SK-N-MC (cell line): ENCODE results near the gene MYOM3.

ENCODE experiments used
- DNase-seq: peaks from one replicate; pipeline ENCODE4 v3.0.0-alpha.2; 2011; ENCODE audit warnings: low read depth, low spot score
- H3K27ac ChIP-seq: fragments of 200-600 bp; sonication (generic); 2 replicates; pipeline ENCODE4 v1.5.1; 2016; ENCODE audit warnings: mixed run types
- H3K36me3 ChIP-seq: fragments of 200-600 bp; sonication (generic); 2 replicates; pipeline ENCODE4 v1.6.1; 2017; ENCODE audit warnings: antibody characterized with exemption, low read length, mixed read lengths; ENCODE audit not compliant: insufficient read depth
- H3K4me3 ChIP-seq: fragments of 200-600 bp; sonication (generic); 2 replicates; pipeline ENCODE4 v1.5.1; 2016
- H3K9ac ChIP-seq: fragments of 200-600 bp; sonication (generic); 2 replicates; pipeline ENCODE4 v1.8.0; 2017; ENCODE audit warnings: mixed run types, mixed read lengths; ENCODE audit not compliant: insufficient read length
- H3K9me3 ChIP-seq: fragments of 200-600 bp; sonication (generic); 2 replicates; pipeline ENCODE4 v1.6.1; 2017; ENCODE audit warnings: low read depth, mild to moderate bottlenecking, antibody characterized with exemption, low read length, moderate library complexity, mixed read lengths
- EZH2 ChIP-seq: fragments of 200-600 bp; sonication (generic); IDR thresholded peaks from one replicate; pipeline ENCODE4 v1.6.1; 2017; ENCODE audit warnings: antibody characterized with exemption
- FOXP2 ChIP-seq: optimal IDR thresholded peaks from 2 replicates; pipeline ENCODE3; 2011; ENCODE audit warnings: mild to moderate bottlenecking, moderate library complexity; ENCODE audit not compliant: insufficient read depth; ENCODE audit errors: extremely low read length, control extremely low read depth
- POLR2AphosphoS5 ChIP-seq: IDR thresholded peaks from 2 replicates; pipeline ENCODE4 v1.6.1; 2012; ENCODE audit warnings: mild to moderate bottlenecking, low read depth, low read length, borderline replicate concordance

MYOM3 gene

GRCh38 chr1:24121406-24121805 lies 9.5 kb upstream of the MYOM3 start:
- H3K9ac ChIP-seq: no peak overlapping the region
- TF ChIP-seq FOXP2 (no peak), POLR2AphosphoS5 (no peak), EZH2 (no peak)
- DNase-seq: no peak
- H3K9me3 ChIP-seq: no peaks in the 10 kb centered on the region
- H3K36me3 ChIP-seq: no peaks in the 10 kb centered on the region
- H3K27ac ChIP-seq: no peak overlapping the region
- no peak overlapping the region for H3K4me3 ChIP-seq

GRCh38 chr1:24120965-24121364 lies 9.0 kb upstream of the MYOM3 start:
- no peak for DNase-seq
- Histone ChIP-seq H3K36me3 (no peaks in the 10 kb centered on the region), H3K27ac (no peak overlapping the region), H3K4me3 (no peak overlapping the region), H3K9ac (no peak overlapping the region), H3K9me3 (no peaks in the 10 kb centered on the region)
- no peak for TF ChIP-seq POLR2AphosphoS5
- no peak for TF ChIP-seq FOXP2
- TF ChIP-seq EZH2: no peak

GRCh38 chr1:24119859-24120756 lies 8.2 kb upstream of the MYOM3 start:
- no peak overlapping the region for H3K27ac ChIP-seq
- no peaks in the 10 kb centered on the region for H3K36me3 ChIP-seq
- DNase-seq: no peak
- no peak for TF ChIP-seq POLR2AphosphoS5
- no peak for TF ChIP-seq FOXP2
- no peak for TF ChIP-seq EZH2
- H3K9me3 ChIP-seq: no peaks in the 10 kb centered on the region
- no peak overlapping the region for H3K9ac ChIP-seq
- no peak overlapping the region for H3K4me3 ChIP-seq

GRCh38 chr1:24119489-24119858 lies 7.5 kb upstream of the MYOM3 start:
- Histone ChIP-seq H3K36me3 (no peaks in the 10 kb centered on the region), H3K27ac (no peak overlapping the region), H3K9me3 (no peaks in the 10 kb centered on the region), H3K9ac (no peak overlapping the region), H3K4me3 (no peak overlapping the region)
- TF ChIP-seq EZH2 (no peak), FOXP2 (no peak), POLR2AphosphoS5 (no peak)
- no peak for DNase-seq

GRCh38 chr1:24118410-24119242 lies 6.7 kb upstream of the MYOM3 start:
- DNase-seq: no peak
- no peak overlapping the region for H3K27ac ChIP-seq

DNA sequence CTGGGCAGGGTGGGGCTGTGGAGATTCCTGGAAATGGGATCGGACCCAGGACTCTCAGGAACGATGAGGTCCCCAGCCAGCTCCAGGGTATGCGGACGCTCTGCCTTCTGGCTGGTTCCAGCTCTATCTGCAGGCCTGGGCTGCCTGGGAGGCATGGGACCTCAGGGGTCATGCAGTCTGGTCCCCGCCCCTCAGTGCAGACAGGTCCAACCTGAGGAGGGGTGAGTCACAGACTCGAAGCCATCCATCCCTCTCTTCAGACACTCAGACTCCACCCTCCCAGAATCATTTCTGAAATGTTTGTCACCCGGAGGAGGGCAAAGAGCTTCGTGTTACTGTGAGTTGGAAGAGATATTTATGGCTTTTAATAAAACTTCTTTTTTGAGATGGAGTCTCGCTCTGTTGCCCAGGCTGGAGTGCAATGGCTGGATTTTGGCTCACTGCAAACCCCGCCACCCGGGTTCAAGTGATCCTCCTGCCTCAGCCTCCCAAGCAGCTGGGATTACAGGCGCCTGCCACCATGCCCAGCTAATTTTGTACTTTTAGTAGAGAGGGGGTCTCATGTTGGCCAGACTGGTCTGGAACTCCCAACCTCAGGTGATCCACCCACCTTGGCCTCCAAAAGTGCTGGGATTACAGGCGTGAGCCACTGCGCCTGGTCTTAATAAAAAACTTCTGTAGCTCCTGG lies 5.9 kb upstream of the MYOM3 start:
- TF ChIP-seq POLR2AphosphoS5 (no peak), EZH2 (no peak), FOXP2 (no peak)
- H3K27ac ChIP-seq: no peak overlapping the region
- H3K9me3 ChIP-seq: no peaks in the 10 kb centered on the region
- H3K4me3 ChIP-seq: no peak overlapping the region
- H3K36me3 ChIP-seq: no peaks in the 10 kb centered on the region
- no peak overlapping the region for H3K9ac ChIP-seq
- DNase-seq: no peak

More at GRCh38 chr1:24118410-24119242, 6.7 kb upstream of the MYOM3 start:
- Histone ChIP-seq H3K9ac (no peak overlapping the region), H3K36me3 (no peaks in the 10 kb centered on the region), H3K9me3 (no peaks in the 10 kb centered on the region), H3K4me3 (no peak overlapping the region)
- TF ChIP-seq EZH2: no peak
- no peak for TF ChIP-seq POLR2AphosphoS5
- TF ChIP-seq FOXP2: no peak

DNA sequence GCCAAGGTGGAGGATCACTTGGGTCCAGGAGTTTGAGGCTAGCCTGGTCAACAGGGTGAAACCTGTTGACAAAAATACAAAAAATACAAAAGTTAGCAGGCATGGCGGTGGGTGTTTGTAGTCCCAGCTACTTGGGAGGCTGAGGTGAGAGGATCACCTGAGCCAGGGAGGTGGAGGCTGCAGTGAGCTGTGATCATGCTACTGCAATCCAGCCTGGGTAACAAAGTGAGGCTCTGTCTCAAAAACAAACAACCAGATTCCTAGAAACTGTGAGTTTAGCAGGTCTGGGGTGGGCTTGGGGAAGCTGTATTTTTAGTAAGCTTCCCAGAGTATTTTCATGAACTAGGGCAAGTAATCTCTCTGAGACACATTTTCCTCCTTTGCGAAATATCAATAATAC lies 5.2 kb upstream of the MYOM3 start:
- DNase-seq: no peak
- Histone ChIP-seq H3K27ac (no peak overlapping the region), H3K36me3 (no peaks in the 10 kb centered on the region), H3K9me3 (no peaks in the 10 kb centered on the region), H3K9ac (no peak overlapping the region), H3K4me3 (no peak overlapping the region)
- no peak for TF ChIP-seq FOXP2
- TF ChIP-seq EZH2: no peak
- TF ChIP-seq POLR2AphosphoS5: no peak

DNA sequence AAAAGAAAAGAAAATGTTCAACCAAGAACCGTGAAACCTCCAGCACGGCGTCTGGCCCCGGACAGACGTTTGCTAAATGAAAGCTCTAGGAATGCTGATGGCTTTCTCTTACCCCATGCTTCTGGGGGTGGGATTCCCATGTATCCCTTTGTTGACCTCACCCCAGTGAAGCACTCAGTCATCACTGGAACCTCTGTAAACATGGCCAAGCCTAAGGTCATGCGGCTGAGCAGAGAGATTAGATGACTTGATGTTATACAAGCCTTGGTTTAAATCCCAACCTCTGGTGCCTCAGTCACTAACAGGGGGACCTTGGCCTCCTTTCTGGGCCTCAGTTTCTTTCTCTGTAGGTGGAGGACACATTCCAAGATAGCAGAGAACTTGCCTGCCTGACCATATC lies 2.8 kb upstream of the MYOM3 start:
- no peak overlapping the region for H3K9ac ChIP-seq
- no peak for DNase-seq
- H3K27ac ChIP-seq: no peak overlapping the region
- no peaks in the 10 kb centered on the region for H3K9me3 ChIP-seq
- TF ChIP-seq FOXP2 (no peak), POLR2AphosphoS5 (no peak), EZH2 (no peak)
- no peak overlapping the region for H3K4me3 ChIP-seq
- no peaks in the 10 kb centered on the region for H3K36me3 ChIP-seq
